Mammary epithelial cell (primary cell): Measurements from ENCODE around the gene RAMP1.

ENCODE experiments used
- CTCF ChIP-seq, 2 donors: IDR thresholded peaks in 1 of 2; conservative IDR thresholded peaks in 1 of 2; 2 replicates each; pipeline ENCODE4 v1.5.1; 2011 to 2012; ENCODE audit warnings: inconsistent platforms in 2 of 2, low read length in 2 of 2, mild to moderate bottlenecking in 2 of 2, control low read depth in 1 of 2, low read depth in 1 of 2; ENCODE audit not compliant: insufficient read depth in 1 of 2; ENCODE audit errors: extremely low read depth in 1 of 2
- EZH2 ChIP-seq: IDR thresholded peaks from 2 replicates; pipeline ENCODE4 v1.6.1; 2012; ENCODE audit warnings: low read length, inconsistent platforms, borderline replicate concordance

DNA sequence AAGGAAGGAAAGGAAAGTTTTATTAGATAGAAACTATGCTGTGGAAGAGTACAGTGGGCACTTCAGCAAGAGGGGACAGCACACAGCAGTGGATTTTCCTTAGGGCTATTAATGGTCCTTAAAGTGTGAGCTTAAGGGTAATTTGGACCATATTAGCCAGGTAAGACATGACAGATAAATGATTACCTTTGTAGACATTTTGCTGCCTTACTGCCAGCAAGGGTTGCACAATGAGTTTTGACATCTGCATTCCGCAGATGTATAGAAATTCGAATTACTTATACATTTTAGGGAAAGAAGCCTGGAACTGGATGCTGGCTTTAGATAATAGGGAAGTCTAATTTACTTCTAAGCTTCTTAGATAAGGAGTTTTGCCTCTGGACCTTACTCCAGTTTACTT lies 93.4 kb downstream of the RAMP1 start:
- TF ChIP-seq CTCF (conservative IDR thresholded peaks at IDR 0.05 in 1 of 2, IDR thresholded peaks at IDR 0.05 in 1 of 2; ENCODE audit: extremely low read depth in 1 of 2, insufficient read depth in 1 of 2, low read depth in 1 of 2, low read length in 2 of 2) (no peak), EZH2 (no peak)
